Anterior cingulate cortex (tissue), 58 donors: Measurements from ENCODE around the gene PTPRN2.
"Not testable (repeated sequence)": the region's sequence is repeated elsewhere in the genome, so short reads cannot be mapped to it uniquely, and the experiment has no call there.

ENCODE experiments used
- DNase-seq, 58 donors: peaks; one replicate each; lab custom pipeline; 2025; lab: John Stamatoyannopoulos, UW

The PTPRN2 gene

DNA sequence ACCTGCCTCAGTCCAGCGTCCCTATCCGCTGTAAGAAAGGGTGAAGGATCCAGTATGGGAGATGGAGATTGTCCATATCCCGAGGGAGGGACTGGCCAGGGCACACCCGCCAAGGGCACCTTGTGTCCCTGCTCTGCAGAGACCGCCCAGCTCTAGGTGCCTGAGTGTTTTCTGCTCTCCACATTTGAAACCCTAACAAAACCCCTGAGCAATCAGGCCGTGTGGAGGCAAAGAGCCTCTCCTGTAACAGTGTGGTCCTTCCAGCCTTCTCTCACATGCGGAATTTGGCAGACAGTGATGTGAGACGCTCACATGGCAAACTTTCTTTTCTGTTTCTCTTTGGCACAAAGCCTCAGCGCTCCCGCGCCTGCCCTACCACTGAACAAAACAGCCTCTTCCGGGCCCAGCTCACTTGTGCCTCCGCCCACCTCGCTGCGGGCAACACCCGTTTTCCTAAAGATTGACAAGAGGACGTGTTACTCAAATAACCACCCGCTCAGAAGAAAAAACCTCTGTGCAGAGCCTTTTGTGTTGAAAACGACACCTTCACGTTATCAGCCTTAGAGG lies 736.0 kb downstream of the PTPRN2 start:
- DNase-seq, result peak in 30 of 58 donors; percentile 4 to 62 (median 24)

DNA sequence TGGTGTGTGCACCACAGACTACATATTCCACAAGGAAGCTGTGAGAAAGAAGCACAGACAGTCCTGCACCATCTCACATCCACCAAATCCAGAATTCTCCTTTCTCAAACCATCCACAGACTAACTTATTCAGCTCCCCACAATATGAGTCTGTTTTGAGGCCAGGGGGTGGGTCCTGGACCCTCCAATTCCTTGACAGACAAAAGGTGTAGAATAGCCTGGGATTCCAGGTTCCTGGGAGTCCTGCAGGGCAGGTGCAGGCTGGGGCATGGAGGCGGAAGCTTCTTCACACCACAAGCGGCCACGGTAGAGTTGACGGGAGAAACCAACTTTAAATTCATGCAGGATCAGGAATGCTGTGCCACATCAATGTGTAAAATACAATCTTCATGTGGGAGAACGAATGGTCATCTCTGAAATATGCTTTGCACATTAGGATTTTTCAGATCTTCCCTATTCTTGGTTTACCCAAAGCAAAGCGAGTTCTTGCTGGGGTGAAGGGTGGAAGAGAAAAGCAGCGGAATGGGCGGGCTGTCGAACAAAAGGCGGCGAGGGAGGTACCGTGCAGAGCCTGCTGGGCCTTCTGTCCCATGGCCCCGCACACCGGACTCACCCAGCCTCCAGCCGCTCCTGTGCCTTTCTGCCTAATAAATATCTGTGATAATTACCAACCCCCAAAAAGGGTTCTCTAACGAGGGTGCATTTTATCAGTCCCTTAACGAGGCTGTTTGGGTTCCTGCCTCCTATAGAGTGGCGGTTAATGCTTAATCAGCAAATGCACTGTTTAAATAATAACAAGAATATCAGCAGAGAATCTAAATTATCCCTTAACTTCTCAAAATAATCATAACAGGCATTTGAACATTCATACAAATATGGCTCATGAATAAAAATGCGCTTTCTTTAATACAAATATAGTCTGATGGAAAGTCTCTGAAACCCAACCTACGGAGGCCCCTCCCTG lies 736.9 kb downstream of the PTPRN2 start:
- DNase-seq, result no peak

DNA sequence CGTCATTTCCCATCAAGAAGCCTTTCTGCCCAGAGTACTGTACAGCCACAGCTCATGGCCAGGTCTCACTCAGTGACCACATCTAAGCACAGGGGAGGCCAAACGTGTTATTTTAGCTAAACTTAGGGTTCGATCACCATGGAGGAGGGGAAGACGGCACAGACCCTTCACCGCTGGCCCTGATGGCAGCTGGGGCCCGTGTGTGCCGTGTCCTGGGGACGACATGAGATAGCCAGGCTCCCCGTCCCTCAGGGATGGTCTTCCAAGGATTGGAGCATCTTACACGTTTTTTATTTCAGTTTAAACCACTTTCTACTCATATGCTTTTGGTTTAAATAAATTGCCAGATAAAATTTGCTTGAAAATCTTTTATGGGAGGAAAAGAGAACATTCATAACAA lies 737.9 kb downstream of the PTPRN2 start:
- DNase-seq, result no peak

DNA sequence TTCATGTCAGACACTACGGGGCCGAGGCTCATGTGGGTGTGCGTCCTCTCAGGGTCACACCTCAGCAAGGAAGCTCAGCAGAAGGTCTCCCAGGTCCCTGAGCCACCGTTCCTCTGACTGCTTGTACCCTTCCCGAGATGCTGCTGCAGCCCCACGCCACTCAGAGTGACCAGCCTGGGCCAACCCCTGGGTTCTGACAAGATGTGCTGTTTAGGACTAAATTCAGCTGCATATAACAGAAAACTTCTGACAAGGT lies 738.4 kb downstream of the PTPRN2 start:
- no peak for DNase-seq

- DNase-seq, result no peak
Observed at GRCh38 chr7:157848508-157849340, 738.9 kb downstream of the PTPRN2 start.

DNA sequence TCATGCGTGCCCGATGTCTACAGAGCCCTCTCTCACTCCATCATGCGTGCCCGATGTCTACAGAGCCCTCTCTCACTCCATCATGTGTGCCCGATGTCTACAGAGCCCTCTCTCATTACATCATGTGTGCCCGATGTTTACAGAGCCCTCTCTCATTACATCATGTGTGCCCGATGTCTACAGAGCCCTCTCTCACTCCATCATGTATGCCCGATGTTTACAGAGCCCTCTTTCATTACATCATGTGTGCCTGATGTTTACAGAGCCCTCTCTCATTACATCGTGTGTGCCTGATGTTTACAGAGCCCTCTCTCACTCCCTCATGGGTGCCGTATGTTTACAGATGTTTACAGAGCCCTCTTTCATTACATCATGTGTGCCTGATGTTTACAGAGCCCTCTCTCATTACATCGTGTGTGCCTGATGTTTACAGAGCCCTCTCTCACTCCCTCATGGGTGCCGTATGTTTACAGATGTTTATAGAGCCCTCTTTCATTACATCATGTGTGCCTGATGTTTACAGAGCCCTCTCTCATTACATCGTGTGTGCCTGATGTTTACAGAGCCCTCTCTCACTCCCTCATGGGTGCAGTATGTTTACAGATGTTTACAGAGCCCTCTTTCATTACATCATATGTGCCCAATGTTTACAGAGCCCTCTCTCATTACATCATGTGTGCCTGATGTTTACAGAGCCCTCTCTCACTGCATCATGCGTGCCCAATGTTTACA lies 739.7 kb downstream of the PTPRN2 start:
- not testable (repeated sequence) for DNase-seq

GRCh38 chr7:157846746-157847145 lies 740.9 kb downstream of the PTPRN2 start:
- not testable (repeated sequence) for DNase-seq

DNA sequence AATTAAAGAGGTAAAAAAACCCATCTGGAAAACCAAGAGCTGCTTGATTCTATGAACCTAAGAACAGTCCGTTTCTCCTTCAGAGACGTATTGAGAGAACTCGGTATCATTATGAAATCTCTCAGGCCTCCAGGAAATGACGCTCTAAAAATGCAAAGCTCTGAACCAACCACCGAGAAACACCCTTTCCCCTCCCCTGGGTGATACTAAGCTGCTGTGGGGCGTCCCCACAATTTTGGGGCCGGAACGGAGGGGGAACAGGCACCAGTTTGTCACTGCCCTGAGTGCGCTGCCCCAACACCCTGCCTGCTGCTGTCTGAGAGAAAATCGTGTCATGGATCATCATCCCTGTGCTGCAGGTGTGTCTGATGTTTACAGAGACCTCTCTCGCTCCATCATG lies 741.4 kb downstream of the PTPRN2 start:
- DNase-seq, result no peak

DNA sequence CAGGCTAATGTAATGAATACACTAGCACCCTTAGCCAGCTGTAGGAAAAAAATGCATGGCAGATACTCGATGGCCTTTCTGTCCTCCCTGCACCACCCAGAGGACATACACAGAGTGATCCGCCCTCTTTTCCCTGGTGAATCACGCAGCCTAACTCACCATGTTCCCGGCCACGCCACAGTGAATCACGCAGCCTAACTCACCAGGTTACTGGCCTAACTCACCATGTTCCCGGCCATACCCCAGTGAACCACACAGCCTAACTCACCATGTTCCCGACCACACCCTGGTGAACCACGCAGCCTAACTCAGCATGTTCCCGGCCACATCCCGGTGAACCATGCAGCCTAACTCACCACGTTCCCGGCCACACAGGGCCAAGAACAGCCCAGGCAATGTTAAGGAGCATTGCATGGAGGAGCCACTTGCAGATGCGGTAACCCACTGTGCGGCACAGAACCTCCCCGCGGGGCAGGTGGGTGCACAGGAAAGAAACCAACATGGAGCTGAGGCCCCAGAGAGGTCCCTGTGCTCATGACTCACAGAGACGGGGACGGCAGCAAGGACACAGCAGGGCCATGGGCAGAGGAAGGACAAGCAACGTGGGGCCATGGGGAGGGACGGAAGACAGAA lies 742.3 kb downstream of the PTPRN2 start:
- DNase-seq, result no peak

DNA sequence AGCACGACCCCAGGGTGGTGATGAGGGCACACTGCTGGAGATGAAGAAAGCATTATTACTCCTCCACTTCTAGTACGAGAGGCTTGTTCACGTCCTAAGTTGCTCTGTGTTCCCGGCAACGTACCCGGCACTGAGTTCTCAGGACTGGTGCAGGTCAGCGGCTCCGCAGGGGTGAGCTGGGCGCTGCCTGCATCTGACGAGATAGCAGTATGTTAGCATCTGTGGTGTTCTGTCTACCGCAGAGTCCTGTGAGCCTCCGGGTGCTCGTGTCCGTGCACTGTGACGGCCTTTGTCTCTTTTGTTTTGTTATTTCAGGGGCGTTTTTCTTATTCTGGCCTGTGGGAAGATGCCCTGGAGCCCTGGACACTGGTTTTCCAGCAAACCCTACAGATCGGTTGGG lies 743.0 kb downstream of the PTPRN2 start:
- no peak for DNase-seq

GRCh38 chr7:157844141-157844540 lies 743.5 kb downstream of the PTPRN2 start:
- no peak for DNase-seq

DNA sequence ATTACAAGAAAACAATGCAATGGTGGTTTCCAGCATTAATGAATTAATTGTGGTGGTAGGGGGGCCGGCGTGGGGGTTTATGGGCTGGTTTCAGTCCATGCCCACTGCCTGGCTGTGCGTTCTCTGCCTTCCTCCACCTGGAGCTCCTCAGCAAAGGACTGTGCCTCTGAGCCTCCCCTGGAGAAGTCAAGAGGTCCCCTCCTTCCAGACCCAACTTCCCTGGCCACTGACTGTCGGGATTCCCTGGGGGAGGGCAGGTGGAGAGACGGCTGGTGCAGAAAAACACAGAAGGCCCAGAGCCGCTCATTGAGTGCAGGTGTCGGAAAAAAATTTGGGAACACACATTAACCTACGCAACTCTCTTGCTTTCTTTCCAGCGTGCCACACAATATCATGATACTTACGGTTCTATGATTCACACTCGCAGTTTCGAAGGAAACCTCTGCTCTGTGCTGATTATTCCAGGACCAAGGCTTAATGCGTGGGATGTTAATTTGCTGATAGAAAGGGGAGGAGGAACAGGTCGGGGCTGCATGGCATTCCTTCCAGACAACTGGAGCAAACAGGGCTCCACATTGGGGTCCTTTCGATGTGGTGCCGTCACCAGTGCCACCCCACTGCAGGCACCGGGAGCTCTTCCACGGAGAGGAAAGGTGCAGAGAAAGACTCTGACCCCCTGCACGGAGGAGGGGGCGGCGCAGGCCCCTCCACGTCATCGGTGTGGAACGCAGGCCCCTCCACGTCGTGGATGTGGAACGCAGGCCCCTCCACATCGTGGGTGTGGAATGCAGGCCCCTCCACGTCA lies 744.1 kb downstream of the PTPRN2 start:
- DNase-seq, result no peak

GRCh38 chr7:157841773-157842370 lies 745.8 kb downstream of the PTPRN2 start:
- DNase-seq, result no peak

DNA sequence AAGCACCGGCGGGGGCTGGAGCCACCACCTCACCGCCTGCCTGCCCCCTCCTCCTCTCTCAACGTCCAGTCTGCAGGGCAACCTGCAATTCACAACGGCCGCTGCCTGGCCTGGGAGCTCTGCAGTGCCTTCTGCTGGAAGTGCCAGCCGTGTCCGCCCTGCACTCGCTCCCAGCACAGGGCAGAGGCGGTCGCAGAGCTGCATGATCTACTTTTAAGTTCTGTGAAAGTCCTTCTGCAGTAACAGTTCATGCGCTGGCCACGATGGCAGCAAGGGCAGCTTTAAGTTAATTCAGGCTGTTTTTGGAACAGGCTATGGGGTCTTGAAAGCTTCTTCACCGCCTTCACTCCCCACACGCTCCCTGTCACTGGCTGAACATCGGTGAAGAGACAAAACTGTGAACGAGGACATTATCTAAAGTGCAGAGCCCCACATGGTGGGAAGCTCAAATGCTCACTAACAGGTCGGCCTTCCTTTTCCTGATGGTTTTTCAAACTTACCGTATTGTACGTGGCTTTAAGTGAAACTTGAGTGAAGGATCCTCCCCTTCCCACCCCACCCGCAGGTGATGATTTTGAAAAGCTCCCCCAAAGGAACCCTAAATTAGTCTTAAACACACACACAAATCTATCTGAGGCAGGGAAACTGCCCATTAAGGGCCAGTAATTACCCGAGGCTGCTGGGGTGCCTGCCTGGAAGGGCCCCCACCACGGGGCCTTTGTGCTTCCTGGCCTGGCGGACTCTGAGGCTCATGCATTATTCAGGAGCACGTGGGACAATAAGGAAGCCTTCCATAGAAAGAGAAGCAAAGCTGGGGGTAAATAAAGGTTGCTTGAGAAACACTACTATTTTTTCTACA lies 746.5 kb downstream of the PTPRN2 start:
- DNase-seq, result no peak

DNA sequence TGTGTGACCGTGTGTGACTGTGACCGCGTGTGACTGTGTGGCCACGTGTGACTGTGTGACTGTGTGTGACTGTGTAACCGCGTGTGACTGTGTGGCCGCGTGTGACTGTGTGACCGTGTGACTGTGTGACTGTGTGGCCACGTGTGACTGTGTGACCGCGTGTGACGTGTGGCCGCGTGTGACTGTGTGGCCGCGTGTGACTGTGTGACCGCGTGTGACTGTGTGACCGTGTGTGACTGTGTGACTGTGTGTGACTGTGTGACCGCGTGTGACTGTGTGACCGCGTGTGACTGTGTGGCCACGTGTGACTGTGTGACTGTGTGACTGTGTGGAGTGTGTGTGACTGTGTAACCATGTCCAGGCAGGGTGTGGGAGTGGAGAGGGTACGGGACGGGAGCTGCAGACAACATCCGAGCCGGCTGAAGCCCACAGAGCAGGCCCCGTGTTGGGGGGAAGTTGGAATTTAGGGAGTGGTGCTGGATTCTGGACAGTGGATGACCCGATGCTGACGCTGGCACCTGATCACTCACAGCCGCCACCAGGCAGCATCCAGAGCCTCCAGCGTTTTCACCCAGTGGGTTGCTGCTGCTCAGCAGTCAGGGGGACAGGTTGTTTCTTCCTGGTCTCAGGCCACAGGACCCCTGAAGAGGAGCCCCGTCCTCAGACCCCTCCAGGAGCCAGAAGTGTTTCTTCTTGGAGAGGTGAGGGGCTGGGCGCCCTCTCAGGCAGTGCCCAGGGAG lies 747.3 kb downstream of the PTPRN2 start:
- DNase-seq, result no peak

GRCh38 chr7:157839672-157840167 lies 747.9 kb downstream of the PTPRN2 start:
- no peak for DNase-seq

- DNase-seq, result no peak
Observed at GRCh38 chr7:157839226-157839625, 748.4 kb downstream of the PTPRN2 start.
